ENCODE data around the gene SNCAIP. TPM values are rescaled to one million over a fixed set of nuclear protein-coding genes. Genes with fewer than 3 reads are reported as not detected.
"Not testable (repeated sequence)": the region's sequence is repeated elsewhere in the genome, so short reads cannot be mapped to it uniquely, and the experiment has no call there.

SNCAIP gene
- total RNA-seq, 1 donor from 2014 or later, result 1.8 TPM

DNA sequence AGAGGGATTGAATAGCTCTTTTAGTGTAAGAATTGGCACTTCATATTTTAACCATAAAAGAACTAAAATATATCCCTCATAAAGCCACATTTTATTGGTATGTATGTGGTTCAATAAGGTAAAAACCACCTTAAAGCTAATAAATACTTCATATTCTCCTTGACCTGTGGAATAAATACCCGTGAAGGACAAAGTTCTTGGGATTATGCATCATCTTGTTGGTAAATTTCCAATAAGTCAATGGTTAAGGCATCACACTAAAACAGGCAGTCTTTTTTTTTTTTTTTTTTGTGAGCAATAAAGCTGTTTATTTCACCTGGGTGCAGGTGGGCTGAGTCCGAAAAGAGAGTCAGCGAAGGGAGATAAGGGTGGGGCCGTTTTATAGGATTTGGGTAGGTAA lies 161.9 kb downstream of the SNCAIP start:
- H3K4me3 ChIP-seq (ENCODE audit: low read depth, low read length), result no peak overlapping the region
- TF ChIP-seq, protein P1, sequence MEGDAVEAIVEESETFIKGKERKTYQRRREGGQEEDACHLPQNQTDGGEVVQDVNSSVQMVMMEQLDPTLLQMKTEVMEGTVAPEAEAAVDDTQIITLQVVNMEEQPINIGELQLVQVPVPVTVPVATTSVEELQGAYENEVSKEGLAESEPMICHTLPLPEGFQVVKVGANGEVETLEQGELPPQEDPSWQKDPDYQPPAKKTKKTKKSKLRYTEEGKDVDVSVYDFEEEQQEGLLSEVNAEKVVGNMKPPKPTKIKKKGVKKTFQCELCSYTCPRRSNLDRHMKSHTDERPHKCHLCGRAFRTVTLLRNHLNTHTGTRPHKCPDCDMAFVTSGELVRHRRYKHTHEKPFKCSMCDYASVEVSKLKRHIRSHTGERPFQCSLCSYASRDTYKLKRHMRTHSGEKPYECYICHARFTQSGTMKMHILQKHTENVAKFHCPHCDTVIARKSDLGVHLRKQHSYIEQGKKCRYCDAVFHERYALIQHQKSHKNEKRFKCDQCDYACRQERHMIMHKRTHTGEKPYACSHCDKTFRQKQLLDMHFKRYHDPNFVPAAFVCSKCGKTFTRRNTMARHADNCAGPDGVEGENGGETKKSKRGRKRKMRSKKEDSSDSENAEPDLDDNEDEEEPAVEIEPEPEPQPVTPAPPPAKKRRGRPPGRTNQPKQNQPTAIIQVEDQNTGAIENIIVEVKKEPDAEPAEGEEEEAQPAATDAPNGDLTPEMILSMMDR (conservative IDR thresholded peaks at IDR 0.05; ENCODE audit: low read depth, low read length), result no peak
- no peak for DNase-seq (ENCODE audit: low read depth)

DNA sequence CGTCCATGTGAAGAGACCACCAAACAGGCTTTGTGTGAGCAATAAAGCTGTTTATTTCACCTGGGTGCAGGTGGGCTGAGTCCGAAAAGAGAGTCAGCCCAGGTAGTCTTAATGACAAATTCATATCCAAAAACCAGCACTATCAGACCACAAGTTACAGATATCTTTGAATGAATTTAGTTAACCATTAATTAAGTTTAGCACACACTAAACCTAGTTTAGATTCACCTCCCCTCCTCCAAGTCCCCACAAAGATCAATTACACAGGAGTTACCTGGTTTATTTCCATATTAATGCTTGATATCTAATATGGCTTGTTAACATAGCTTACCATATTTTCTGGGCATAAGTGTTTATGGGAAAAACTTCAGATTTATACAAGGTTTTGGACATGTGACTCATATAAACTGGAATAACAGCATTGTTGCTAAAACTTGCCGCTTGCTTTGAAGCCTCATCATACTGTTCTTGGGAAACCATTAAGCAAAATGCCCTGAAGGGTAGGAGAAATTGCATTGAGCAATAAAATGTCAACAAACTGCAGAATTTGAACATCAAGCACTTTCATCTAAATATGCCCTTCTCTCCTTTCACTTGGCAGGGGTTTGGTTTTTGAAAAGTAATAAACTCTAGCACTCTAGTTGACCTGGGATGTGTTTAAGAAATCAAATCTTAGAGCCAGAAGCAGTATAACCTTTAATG lies 166.9 kb downstream of the SNCAIP start:
- peak; percentile 31 for DNase-seq (ENCODE audit: low read depth)
- no peak overlapping the region for H3K4me3 ChIP-seq (ENCODE audit: low read depth, low read length)
- TF ChIP-seq, protein P1 (conservative IDR thresholded peaks at IDR 0.05; ENCODE audit: low read depth, low read length), result no peak

DNA sequence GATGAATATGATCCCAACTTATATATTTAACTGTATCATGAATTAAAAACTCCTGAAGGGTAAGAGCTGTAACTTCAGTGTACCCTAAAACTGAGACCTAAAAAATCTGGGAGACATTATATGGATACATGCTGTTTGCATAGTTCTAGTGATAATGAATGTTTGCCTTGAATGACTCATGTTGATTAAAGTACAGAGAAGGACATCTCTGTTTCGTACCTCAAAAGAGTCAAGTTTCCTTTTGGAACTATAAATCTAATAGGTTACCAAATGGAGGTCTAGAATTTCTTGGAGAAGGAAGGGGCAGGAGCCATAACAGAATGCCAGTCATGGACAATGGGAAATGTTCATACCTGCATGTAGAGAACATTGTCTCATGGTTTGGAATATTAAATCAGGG lies 168.1 kb downstream of the SNCAIP start:
- no peak for DNase-seq (ENCODE audit: low read depth)
- H3K4me3 ChIP-seq (ENCODE audit: low read depth, low read length), result no peak overlapping the region
- TF ChIP-seq, protein P1 (conservative IDR thresholded peaks at IDR 0.05; ENCODE audit: low read depth, low read length), result no peak

DNA sequence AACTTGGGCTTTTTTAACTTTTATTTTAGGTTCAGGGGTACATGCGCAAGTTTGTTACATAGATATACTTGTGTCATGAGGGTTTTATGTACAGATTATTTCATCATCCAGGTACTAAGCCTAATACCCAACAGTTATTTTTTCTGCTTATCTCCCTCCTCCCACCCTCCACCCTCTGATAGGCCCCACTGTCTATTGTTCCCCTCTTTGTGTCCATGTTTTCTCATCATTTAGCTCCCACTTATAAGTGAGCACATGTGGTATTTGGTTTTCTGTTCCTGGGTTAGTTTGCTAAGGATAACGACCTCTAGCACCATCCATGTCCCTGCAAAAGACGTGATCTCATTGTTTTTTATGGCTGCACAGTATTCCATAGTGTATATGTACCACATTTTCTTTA lies 172.1 kb downstream of the SNCAIP start:
- no peak overlapping the region for H3K4me3 ChIP-seq (ENCODE audit: low read depth, low read length)
- DNase-seq (ENCODE audit: low read depth), result no peak
- TF ChIP-seq, protein P1 (conservative IDR thresholded peaks at IDR 0.05; ENCODE audit: low read depth, low read length), result no peak

DNA sequence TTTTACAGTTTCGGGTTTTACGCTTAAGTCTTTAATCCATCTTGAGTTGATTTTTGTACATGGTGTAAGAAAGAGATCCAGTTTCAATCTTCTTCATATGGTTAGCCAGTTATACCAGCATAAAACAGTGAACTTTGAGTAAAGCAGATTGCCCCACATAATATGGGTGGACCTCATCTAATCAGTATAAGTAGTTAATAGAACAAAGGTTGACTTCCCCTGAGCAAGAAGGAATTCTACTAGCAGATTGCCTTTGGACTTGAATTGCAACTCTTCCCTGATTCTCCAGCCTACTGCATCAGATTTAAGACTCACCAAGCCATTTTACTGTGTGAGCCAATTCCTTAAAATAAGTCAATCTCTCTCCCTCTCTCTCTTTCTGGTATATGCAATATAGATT lies 173.2 kb downstream of the SNCAIP start:
- DNase-seq (ENCODE audit: low read depth), result no peak
- H3K4me3 ChIP-seq (ENCODE audit: low read depth, low read length), result no peak overlapping the region
- TF ChIP-seq, protein P1 (conservative IDR thresholded peaks at IDR 0.05; ENCODE audit: low read depth, low read length), result no peak

DNA sequence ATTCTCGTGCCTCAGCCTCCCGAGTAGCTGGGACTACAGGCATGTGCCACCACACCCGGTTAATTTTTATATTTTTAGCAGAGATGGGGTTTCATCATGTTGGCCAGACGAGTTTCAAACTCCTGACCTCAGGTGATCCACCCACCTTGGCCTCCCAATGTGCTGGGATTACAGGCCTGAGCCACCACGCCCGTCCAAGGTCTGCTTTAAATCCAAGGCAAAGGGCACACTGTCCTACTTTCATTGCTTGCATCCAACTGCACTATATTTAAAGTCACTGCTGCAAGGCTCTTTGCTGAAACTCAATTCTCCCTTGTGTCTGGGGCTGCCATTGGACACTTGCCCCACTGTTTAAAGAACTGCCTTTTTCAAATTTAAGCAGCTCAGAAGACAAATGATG lies 174.6 kb downstream of the SNCAIP start:
- H3K4me3 ChIP-seq (ENCODE audit: low read depth, low read length); DNase-seq (ENCODE audit: low read depth): not testable (repeated sequence)

DNA sequence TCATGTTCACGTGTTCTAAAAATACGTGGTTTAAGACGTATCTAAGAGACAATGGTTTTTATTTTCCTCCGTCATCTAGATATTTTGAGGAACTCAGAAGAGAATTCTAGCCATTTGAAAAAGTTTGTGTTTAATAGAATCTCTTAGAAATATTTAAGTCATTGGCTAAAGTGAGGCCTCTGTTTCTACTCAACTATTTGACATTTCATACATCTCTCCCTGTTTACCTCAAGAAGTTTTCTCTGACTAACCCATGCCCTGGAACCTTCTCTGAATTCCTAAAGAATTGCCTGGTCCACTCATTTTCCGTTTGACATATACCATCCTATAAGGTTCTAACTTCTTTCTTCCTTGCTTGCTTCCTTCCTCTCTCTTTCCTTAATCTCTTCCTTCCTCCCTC lies 178.7 kb downstream of the SNCAIP start:
- TF ChIP-seq, protein P1 (conservative IDR thresholded peaks at IDR 0.05; ENCODE audit: low read depth, low read length), result no peak
- no peak for DNase-seq (ENCODE audit: low read depth)
- H3K4me3 ChIP-seq (ENCODE audit: low read depth, low read length), result no peak overlapping the region

Measured in epithelial cell of proximal tubule (primary cell).